ENCODE data around the gene HGF. TPM values are rescaled to one million over a fixed set of nuclear protein-coding genes. Genes with fewer than 3 reads are reported as not detected.
A peak's percentile ranks its signal among the peaks of the same experiment; 100 is the strongest.

Gene HGF
- total RNA-seq, 1 experiment from 2014 or later, result 0.15 TPM

- intact Hi-C loops (cut with micrococcal nuclease), result no loop called here
These were observed 25.5 kb downstream of the HGF start for GRCh38 chr7:81744389-81744788.

DNA sequence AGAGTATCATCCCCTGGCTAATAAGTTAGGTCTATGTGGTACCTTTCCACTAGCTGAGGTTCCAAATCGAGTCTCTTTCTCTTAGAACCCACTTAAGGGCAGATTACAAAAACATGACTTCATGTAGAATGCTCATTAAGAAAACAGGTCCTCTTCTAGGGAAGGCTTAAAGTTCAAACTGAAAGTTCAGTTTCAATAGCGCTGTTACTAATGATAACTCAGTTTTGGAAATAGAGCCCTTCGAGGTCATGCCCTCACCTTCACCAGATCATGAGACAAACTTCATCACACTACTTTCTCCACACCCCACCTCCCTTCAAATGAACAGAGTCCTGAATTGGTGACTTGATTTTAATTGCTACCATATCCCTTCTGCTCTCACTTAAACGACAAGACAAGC is 26.2 kb downstream of the HGF start:
- H3K9ac ChIP-seq (ENCODE audit: low read length), result no peak overlapping the region
- H4K20me1 ChIP-seq (ENCODE audit: low read length), result no peaks in the 10 kb centered on the region
- no peak overlapping the region for H2AFZ ChIP-seq (ENCODE audit: low read length)
- no peaks in the 10 kb centered on the region for H3K9me2 ChIP-seq (replicated peaks; ENCODE audit: low read length)
- no peaks in the 10 kb centered on the region for H3K4me1 ChIP-seq (ENCODE audit: insufficient read depth, low read length)
- no peak overlapping the region for H3K4me3 ChIP-seq (ENCODE audit: low read length)
- no peaks in the 10 kb centered on the region for H3K79me2 ChIP-seq (ENCODE audit: low read length)
- no TSS peak for BruUV-seq (replicated peaks)
- no peaks in the 10 kb centered on the region for H3K9me3 ChIP-seq (ENCODE audit: low read length)
- POLR2A ChIA-PET (ENCODE audit: unreplicated experiment), result no interaction called here
- TF ChIP-seq, protein P1, sequence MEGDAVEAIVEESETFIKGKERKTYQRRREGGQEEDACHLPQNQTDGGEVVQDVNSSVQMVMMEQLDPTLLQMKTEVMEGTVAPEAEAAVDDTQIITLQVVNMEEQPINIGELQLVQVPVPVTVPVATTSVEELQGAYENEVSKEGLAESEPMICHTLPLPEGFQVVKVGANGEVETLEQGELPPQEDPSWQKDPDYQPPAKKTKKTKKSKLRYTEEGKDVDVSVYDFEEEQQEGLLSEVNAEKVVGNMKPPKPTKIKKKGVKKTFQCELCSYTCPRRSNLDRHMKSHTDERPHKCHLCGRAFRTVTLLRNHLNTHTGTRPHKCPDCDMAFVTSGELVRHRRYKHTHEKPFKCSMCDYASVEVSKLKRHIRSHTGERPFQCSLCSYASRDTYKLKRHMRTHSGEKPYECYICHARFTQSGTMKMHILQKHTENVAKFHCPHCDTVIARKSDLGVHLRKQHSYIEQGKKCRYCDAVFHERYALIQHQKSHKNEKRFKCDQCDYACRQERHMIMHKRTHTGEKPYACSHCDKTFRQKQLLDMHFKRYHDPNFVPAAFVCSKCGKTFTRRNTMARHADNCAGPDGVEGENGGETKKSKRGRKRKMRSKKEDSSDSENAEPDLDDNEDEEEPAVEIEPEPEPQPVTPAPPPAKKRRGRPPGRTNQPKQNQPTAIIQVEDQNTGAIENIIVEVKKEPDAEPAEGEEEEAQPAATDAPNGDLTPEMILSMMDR (conservative IDR thresholded peaks at IDR 0.05; ENCODE audit: low read depth, low read length), result no peak
- TF ChIP-seq EZH2 (IDR thresholded peaks at IDR 0.05; ENCODE audit: low read length, unreplicated experiment) (no peak), EZH2phosphoT487 (IDR thresholded peaks at IDR 0.05; ENCODE audit: borderline replicate concordance, low read length) (no peak)
- no peak for ATAC-seq
- no peak overlapping the region for H3K4me2 ChIP-seq (ENCODE audit: low read length)
- no peak for DNase-seq
- intact Hi-C loops (cut with micrococcal nuclease), result no loop called here
- no peaks in the 10 kb centered on the region for H3K36me3 ChIP-seq (ENCODE audit: low read depth, low read length)
- CTCF ChIA-PET, result no interaction called here
- H3K27ac ChIP-seq (ENCODE audit: low read length), result no peak overlapping the region
- no peaks in the 10 kb centered on the region for H3F3A ChIP-seq (ENCODE audit: low read length, unreplicated experiment)
- H3K27me3 ChIP-seq (ENCODE audit: low read length), result no peaks in the 10 kb centered on the region

More at GRCh38 chr7:81744389-81744788, 25.5 kb downstream of the HGF start:
- Histone ChIP-seq H3K36me3 (ENCODE audit: low read depth, low read length) (no peaks in the 10 kb centered on the region), H3K4me1 (ENCODE audit: insufficient read depth, low read length) (no peaks in the 10 kb centered on the region), H3K9ac (ENCODE audit: low read length) (no peak overlapping the region), H3K27ac (ENCODE audit: low read length) (no peak overlapping the region), H3K27me3 (ENCODE audit: low read length) (no peaks in the 10 kb centered on the region), H3K79me2 (ENCODE audit: low read length) (no peaks in the 10 kb centered on the region), H3F3A (ENCODE audit: low read length, unreplicated experiment) (no peaks in the 10 kb centered on the region), H3K9me3 (ENCODE audit: low read length) (no peaks in the 10 kb centered on the region), H3K4me2 (ENCODE audit: low read length) (no peak overlapping the region), H2AFZ (ENCODE audit: low read length) (0 out of 2 replicates have a peak overlapping the region, but pooled peaks have one; percentile 19), H3K4me3 (ENCODE audit: low read length) (no peak overlapping the region), H4K20me1 (ENCODE audit: low read length) (no peaks in the 10 kb centered on the region), H3K9me2 (replicated peaks; ENCODE audit: low read length) (no peaks in the 10 kb centered on the region)
- ChIA-PET CTCF (no interaction called here), POLR2A (ENCODE audit: unreplicated experiment) (no interaction called here)
- TF ChIP-seq, protein P1 (conservative IDR thresholded peaks at IDR 0.05; ENCODE audit: low read depth, low read length), result no peak
- no peak for TF ChIP-seq EZH2phosphoT487 (IDR thresholded peaks at IDR 0.05; ENCODE audit: borderline replicate concordance, low read length)
- no peak for TF ChIP-seq EZH2 (IDR thresholded peaks at IDR 0.05; ENCODE audit: low read length, unreplicated experiment)
- ATAC-seq (no peak), DNase-seq (no peak)
- no TSS peak for BruUV-seq (replicated peaks)

DNA sequence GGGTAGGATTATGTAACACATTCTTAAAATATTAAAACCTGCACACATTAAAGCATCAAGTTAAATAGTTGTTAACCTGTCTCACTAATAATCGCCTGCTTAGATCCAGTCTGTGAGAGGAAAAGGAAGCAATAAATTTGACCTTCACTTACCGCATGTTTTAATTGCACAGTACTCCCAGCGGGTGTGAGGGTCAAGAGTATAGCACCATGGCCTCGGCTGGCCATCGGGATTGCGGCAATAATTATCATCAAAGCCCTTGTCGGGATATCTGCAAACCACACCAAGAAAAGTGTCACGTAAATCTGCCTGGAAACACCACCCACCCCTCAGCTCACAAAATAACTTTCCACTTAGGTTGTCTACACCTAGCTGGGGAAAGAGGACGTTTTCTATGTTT is 26.6 kb downstream of the HGF start:
- no peak overlapping the region for H3K4me3 ChIP-seq (ENCODE audit: low read length)
- no peaks in the 10 kb centered on the region for H3K9me2 ChIP-seq (replicated peaks; ENCODE audit: low read length)
- ChIA-PET CTCF (no interaction called here), POLR2A (ENCODE audit: unreplicated experiment) (no interaction called here)
- H3K4me1 ChIP-seq (ENCODE audit: insufficient read depth, low read length), result no peaks in the 10 kb centered on the region
- H3F3A ChIP-seq (ENCODE audit: low read length, unreplicated experiment), result no peaks in the 10 kb centered on the region
- no peaks in the 10 kb centered on the region for H3K36me3 ChIP-seq (ENCODE audit: low read depth, low read length)
- ATAC-seq (no peak), DNase-seq (no peak)
- no peak overlapping the region for H2AFZ ChIP-seq (ENCODE audit: low read length)
- no peaks in the 10 kb centered on the region for H3K27me3 ChIP-seq (ENCODE audit: low read length)
- TF ChIP-seq EZH2 (IDR thresholded peaks at IDR 0.05; ENCODE audit: low read length, unreplicated experiment), result no peak
- TF ChIP-seq, protein P1 (conservative IDR thresholded peaks at IDR 0.05; ENCODE audit: low read depth, low read length), result no peak
- TF ChIP-seq EZH2phosphoT487 (IDR thresholded peaks at IDR 0.05; ENCODE audit: borderline replicate concordance, low read length), result no peak
- H3K9ac ChIP-seq (ENCODE audit: low read length), result no peak overlapping the region
- BruUV-seq (replicated peaks), result no TSS peak
- no peak overlapping the region for H3K27ac ChIP-seq (ENCODE audit: low read length)
- no peaks in the 10 kb centered on the region for H3K9me3 ChIP-seq (ENCODE audit: low read length)
- no peaks in the 10 kb centered on the region for H4K20me1 ChIP-seq (ENCODE audit: low read length)
- no peaks in the 10 kb centered on the region for H3K79me2 ChIP-seq (ENCODE audit: low read length)
- no peak overlapping the region for H3K4me2 ChIP-seq (ENCODE audit: low read length)
- intact Hi-C loops (cut with micrococcal nuclease), result no loop called here
